ENCODE data around the gene NT5C1A. TPM values are rescaled to one million over a fixed set of nuclear protein-coding genes. Genes with fewer than 3 reads are reported as not detected.

The NT5C1A gene
- total RNA-seq, 1 experiment from 2014 or later, result not detected

- no peak overlapping the region for H4K5ac ChIP-seq (ENCODE audit: insufficient read length, low read depth, low read length)
- H2BK120ac ChIP-seq (ENCODE audit: low read depth, low read length, poor library complexity, severe bottlenecking), result no peak overlapping the region
- peaks cover 8% of the 10 kb centered on the region; the same call in 1 of the 2 replicates for H3K4me1 ChIP-seq (ENCODE audit: insufficient read depth, low read length)
- H3K4me2 ChIP-seq (ENCODE audit: insufficient read depth, insufficient read length, low read length), result no peak overlapping the region
- H3K9ac ChIP-seq (ENCODE audit: extremely low read depth, insufficient read length, low read length), result no peak overlapping the region
- H3K23me2 ChIP-seq (ENCODE audit: insufficient read length, low read depth, low read length, poor library complexity, severe bottlenecking), result no peaks in the 10 kb centered on the region
- H3K27ac Mint-ChIP-seq, result no peak overlapping the region
- H2BK12ac ChIP-seq (ENCODE audit: insufficient read length, low read depth, low read length), result no peak overlapping the region
- H3K79me1 ChIP-seq (ENCODE audit: insufficient read depth, low read depth, low read length, poor library complexity, severe bottlenecking), result no peaks in the 10 kb centered on the region
- no peak overlapping the region for H3K4me3 Mint-ChIP-seq
- H2AFZ ChIP-seq (ENCODE audit: low read length), result no peak overlapping the region
- H3K79me2 ChIP-seq (ENCODE audit: insufficient read depth, low read length), result no peaks in the 10 kb centered on the region
- no peak overlapping the region for H4K8ac ChIP-seq (replicated peaks; ENCODE audit: insufficient read length, low read depth, low read length)
- no peak overlapping the region for H3K56ac ChIP-seq (ENCODE audit: insufficient read length, low read depth, low read length)
- peaks cover 59% of the 10 kb centered on the region for H3K27me3 ChIP-seq (ENCODE audit: insufficient read depth, low read length)
- H3T11ph ChIP-seq (ENCODE audit: low read length), result no peak overlapping the region
- no peak overlapping the region for H2BK5ac ChIP-seq (ENCODE audit: insufficient read length, low read length)
- H2BK15ac ChIP-seq (ENCODE audit: low read depth, low read length), result no peak overlapping the region
- WGBS (ENCODE audit: extremely low coverage, insufficient read length, low lambda C conversion rate), result no CpG with 5 or more reads among the region's 4 CpGs
- peaks cover 24 to 29% of the 10 kb centered on the region in 2 experiments for H3K4me1 Mint-ChIP-seq
- no peak for DNase-seq
- no peak overlapping the region for H3K14ac ChIP-seq (ENCODE audit: insufficient read depth, low read length)
- H3K23ac ChIP-seq (ENCODE audit: insufficient read length, low read depth, low read length), result no peak overlapping the region
- no peak overlapping the region for H2BK20ac ChIP-seq (ENCODE audit: low read depth, low read length, poor library complexity, severe bottlenecking)
- H2AK5ac ChIP-seq (ENCODE audit: insufficient read length, low read length), result no peak overlapping the region
- H3K27ac ChIP-seq (ENCODE audit: insufficient read length, low read depth, low read length), result no peak overlapping the region
- TF ChIP-seq CTCF (conservative IDR thresholded peaks at IDR 0.05), result no peak
- H4K20me1 ChIP-seq (ENCODE audit: control insufficient read depth, insufficient read depth, insufficient read length), result no peaks in the 10 kb centered on the region
- H3K36me3 Mint-ChIP-seq (ENCODE audit: insufficient read depth in 1 of 3, low read depth in 3 of 3), result no peaks in the 10 kb centered on the region
- no peak overlapping the region for H4K91ac ChIP-seq (ENCODE audit: insufficient read length, low read depth, low read length)
- H3K9me3 Mint-ChIP-seq, result no peaks in the 10 kb centered on the region
- H3K9me3 ChIP-seq (ENCODE audit: control insufficient read depth, low read depth, low read length), result no peaks in the 10 kb centered on the region
- no peak overlapping the region for H3K4ac ChIP-seq (ENCODE audit: low read depth, low read length)
- no peak overlapping the region for H3K18ac ChIP-seq (ENCODE audit: insufficient read length, low read depth, low read length)
- H3K27me3 Mint-ChIP-seq (ENCODE audit: low read depth), result peaks cover 99% of the 10 kb centered on the region
Measured at GRCh38 chr1:39698568-39698967, 26.7 kb upstream of the NT5C1A start.
